Neural crest cell (in vitro differentiated cells): ENCODE measurements around the gene GRPEL2. TPM values are rescaled to one million over a fixed set of nuclear protein-coding genes. Genes with fewer than 3 reads are reported as not detected.
A peak's percentile ranks its signal among the peaks of the same experiment; 100 is the strongest.

Experiments
- DNase-seq: peaks from one replicate; pipeline ENCODE4 v3.0.0; 2021; ENCODE audit warnings: low read depth, mixed read lengths, low spot score
- H3K27ac Mint-ChIP-seq: one replicate; pipeline ENCODE4 v1.8.0; 2021; ENCODE audit warnings: mild to moderate bottlenecking, mixed read lengths; ENCODE audit not compliant: unreplicated experiment
- H3K27me3 Mint-ChIP-seq: 2 replicates; pipeline ENCODE4 v1.8.0; 2021; ENCODE audit warnings: low read depth, mild to moderate bottlenecking, mixed read lengths
- H3K36me3 Mint-ChIP-seq: 2 replicates; pipeline ENCODE4 v1.8.0; 2021; ENCODE audit warnings: low read depth, mild to moderate bottlenecking, mixed read lengths
- H3K4me1 Mint-ChIP-seq: 2 replicates; pipeline ENCODE4 v1.8.0; 2021; ENCODE audit warnings: mixed read lengths
- H3K4me3 Mint-ChIP-seq: one replicate; pipeline ENCODE4 v1.8.0; 2021; ENCODE audit warnings: mild to moderate bottlenecking, mixed read lengths
- H3K9me3 Mint-ChIP-seq: 2 replicates; pipeline ENCODE4 v1.8.0; 2021; ENCODE audit warnings: mixed read lengths
- total RNA-seq: library from RNA; stranded (reverse); gene quantifications from 2 replicates; pipeline ENCODE4 v1.2.1, GENCODE V29; 2021
- TF ChIP-seq, protein P1 (sequence below): fragments of 200-600 bp; sonication (generic); conservative IDR thresholded peaks from 2 replicates; pipeline ENCODE4 v1.5.0; 2021; ENCODE audit warnings: antibody characterized with exemption, mild to moderate bottlenecking

Gene GRPEL2
- total RNA-seq, 1 donor from 2014 or later, result 29.2 TPM

DNA sequence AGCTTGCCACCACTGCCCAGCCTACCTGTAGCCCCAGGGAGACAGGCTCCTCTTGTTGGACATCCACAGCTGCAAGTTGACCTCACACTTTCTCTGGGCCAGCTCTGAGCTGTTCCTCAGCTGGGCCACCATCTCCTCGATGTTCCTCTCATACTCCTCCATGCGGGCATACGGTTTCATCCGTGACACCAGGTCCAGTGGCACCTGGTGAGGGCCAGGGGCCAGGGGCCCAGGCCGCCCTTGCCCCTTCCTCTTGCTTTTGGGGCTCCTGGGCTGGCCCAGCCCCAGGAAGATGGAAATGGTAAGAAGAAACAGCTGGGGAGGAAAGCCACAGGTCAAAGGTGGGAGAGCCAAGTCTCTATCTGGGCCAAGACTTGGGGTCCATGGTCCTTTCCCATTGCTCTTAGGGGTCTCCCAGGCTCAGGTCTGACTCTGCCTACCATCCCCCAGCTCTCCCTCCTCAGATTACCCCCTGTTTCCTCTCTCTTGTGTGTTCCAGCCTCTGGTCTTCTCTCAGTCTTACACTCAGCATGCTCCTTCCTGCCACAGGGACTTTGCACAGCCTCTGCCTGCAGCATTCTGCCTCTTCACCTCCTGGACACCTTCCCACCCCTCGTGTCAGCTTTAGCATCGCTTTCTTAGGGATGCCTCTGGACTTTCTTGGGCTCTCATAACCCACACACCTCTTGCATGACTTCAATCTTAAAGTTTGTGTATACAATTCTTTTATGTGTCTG is 31.6 kb downstream of the GRPEL2 start:
- Mint-ChIP-seq H3K27ac (no peak overlapping the region), H3K4me1 (peaks cover 27% of the 10 kb centered on the region), H3K9me3 (no peaks in the 10 kb centered on the region), H3K4me3 (no peak overlapping the region), H3K36me3 (no peaks in the 10 kb centered on the region), H3K27me3 (no peaks in the 10 kb centered on the region)
- DNase-seq, result no peak
- TF ChIP-seq, protein P1, sequence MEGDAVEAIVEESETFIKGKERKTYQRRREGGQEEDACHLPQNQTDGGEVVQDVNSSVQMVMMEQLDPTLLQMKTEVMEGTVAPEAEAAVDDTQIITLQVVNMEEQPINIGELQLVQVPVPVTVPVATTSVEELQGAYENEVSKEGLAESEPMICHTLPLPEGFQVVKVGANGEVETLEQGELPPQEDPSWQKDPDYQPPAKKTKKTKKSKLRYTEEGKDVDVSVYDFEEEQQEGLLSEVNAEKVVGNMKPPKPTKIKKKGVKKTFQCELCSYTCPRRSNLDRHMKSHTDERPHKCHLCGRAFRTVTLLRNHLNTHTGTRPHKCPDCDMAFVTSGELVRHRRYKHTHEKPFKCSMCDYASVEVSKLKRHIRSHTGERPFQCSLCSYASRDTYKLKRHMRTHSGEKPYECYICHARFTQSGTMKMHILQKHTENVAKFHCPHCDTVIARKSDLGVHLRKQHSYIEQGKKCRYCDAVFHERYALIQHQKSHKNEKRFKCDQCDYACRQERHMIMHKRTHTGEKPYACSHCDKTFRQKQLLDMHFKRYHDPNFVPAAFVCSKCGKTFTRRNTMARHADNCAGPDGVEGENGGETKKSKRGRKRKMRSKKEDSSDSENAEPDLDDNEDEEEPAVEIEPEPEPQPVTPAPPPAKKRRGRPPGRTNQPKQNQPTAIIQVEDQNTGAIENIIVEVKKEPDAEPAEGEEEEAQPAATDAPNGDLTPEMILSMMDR, result no peak

GRCh38 chr5:149378241-149378820 is 33.0 kb downstream of the GRPEL2 start:
- no peaks in the 10 kb centered on the region for H3K36me3 Mint-ChIP-seq
- TF ChIP-seq, protein P1, result no peak
- H3K9me3 Mint-ChIP-seq, result no peaks in the 10 kb centered on the region
- H3K4me1 Mint-ChIP-seq, result peaks cover 34% of the 10 kb centered on the region
- peak overlapping the region; percentile 54 for H3K27ac Mint-ChIP-seq
- no peak for DNase-seq
- H3K27me3 Mint-ChIP-seq, result no peaks in the 10 kb centered on the region
- no peak overlapping the region for H3K4me3 Mint-ChIP-seq

GRCh38 chr5:149379177-149379761 is 34.0 kb downstream of the GRPEL2 start, which contains the start of gene IL17B:
TSS of gene IL17B (minus strand) at chr5:149379292. CDS start at chr5:149379225, 67 bp downstream.
- H3K27me3 Mint-ChIP-seq, result no peaks in the 10 kb centered on the region
- H3K4me1 Mint-ChIP-seq, result peaks cover 34% of the 10 kb centered on the region
- no peak for DNase-seq
- peak within 1 kb of the TSS; percentile 62 for H3K27ac Mint-ChIP-seq
- TF ChIP-seq, protein P1, result no peak
- no peaks in the 10 kb centered on the region for H3K36me3 Mint-ChIP-seq
- H3K9me3 Mint-ChIP-seq, result no peaks in the 10 kb centered on the region
- no peak within 1 kb of the TSS for H3K4me3 Mint-ChIP-seq

DNA sequence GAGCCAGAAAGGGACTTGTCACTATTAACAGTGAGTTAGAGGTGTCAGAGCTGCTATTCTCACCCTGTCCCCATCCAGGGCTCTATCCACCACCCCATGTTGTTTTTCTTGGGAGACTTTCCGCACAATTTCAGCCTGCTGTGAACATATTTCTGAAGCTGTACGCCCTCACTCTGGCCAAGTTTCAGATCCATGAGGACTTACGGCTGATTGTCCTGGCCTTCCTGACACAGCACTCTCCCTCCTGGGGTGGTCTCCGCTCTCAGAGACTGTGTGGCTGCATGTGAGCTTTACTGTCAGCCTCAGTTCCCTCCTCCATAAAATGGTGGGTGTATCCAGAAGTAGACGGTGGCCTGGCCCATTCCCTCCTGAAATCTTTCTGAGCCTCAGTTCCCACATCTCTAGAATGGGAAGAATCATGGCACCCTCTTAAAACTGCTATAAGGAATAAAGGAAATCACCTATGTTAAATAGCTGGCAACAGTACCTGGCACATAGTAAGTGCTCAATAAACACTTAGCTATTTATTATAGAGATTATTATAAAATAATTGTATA is 34.6 kb downstream of the GRPEL2 start:
- H3K9me3 Mint-ChIP-seq, result no peaks in the 10 kb centered on the region
- DNase-seq, result no peak
- H3K36me3 Mint-ChIP-seq, result no peaks in the 10 kb centered on the region
- TF ChIP-seq, protein P1, result no peak
- no peaks in the 10 kb centered on the region for H3K27me3 Mint-ChIP-seq
- peak overlapping the region; percentile 62 for H3K27ac Mint-ChIP-seq
- peaks cover 34% of the 10 kb centered on the region for H3K4me1 Mint-ChIP-seq
- H3K4me3 Mint-ChIP-seq, result no peak overlapping the region

DNA sequence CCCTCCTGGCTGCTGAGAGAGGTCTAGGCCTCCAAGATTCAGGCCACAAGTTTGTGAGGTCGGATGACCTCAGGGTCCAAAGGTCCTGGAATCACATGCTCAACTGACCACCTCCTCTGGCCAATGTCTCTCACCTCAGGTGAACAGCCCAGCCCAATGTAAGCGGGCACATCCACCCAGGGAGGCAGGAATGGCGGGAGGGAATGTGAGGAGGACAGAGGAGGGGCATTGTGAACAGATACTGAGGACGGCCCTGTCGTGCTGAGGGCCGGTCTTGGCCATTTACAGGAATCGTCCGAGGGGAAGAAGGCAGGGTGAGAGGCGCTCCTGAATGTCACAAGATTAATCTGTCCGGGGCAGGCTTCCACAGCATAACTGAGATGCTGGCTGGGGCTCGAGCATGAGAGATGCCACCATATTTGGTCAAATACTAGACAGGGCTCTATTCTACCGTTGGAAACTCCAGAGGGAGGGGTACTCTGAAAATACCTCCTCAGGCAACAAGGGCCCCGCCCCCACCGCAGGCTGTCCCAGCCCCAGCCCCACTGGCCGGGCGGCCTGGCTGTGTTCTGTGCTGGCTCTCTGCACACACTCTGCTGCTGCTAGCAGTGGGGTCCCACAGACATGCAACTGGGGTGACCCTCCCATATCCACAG is 35.3 kb downstream of the GRPEL2 start:
- Mint-ChIP-seq H3K4me1 (peaks cover 34% of the 10 kb centered on the region), H3K36me3 (no peaks in the 10 kb centered on the region), H3K27ac (no peak overlapping the region), H3K4me3 (no peak overlapping the region), H3K27me3 (no peaks in the 10 kb centered on the region), H3K9me3 (no peaks in the 10 kb centered on the region)
- TF ChIP-seq, protein P1, result no peak
- no peak for DNase-seq
